ENCODE results near the gene THBD.
A peak's percentile ranks its signal among the peaks of the same experiment; 100 is the strongest.

Gene THBD

GRCh38 chr20:23049201-23050075 is at the start of gene THBD:
Gene THBD (minus strand): TSS chr20:23049672. CDS start chr20:23049504, 168 bp downstream.
- DNase-seq = peak; percentile 76

GRCh38 chr20:23097636-23098580 is 48.4 kb upstream of the THBD start:
- DNase-seq = no peak

GRCh38 chr20:23096986-23097520 is 47.6 kb upstream of the THBD start:
- no peak for DNase-seq

- DNase-seq = no peak
These were observed 46.6 kb upstream of the THBD start for GRCh38 chr20:23096097-23096496.

GRCh38 chr20:23095499-23095898 is 46.0 kb upstream of the THBD start:
- DNase-seq = no peak

GRCh38 chr20:23094927-23095326 is 45.5 kb upstream of the THBD start:
- no peak for DNase-seq

- no peak for DNase-seq
These were observed 44.9 kb upstream of the THBD start for GRCh38 chr20:23094213-23094896.

GRCh38 chr20:23093613-23094012 is 44.1 kb upstream of the THBD start:
- DNase-seq = no peak

- DNase-seq = no peak
These were observed 43.5 kb upstream of the THBD start for GRCh38 chr20:23092861-23093495.

- DNase-seq = no peak
These were observed 42.9 kb upstream of the THBD start for GRCh38 chr20:23092384-23092756.

GRCh38 chr20:23091721-23092383 is 42.4 kb upstream of the THBD start:
- DNase-seq = no peak

- DNase-seq = no peak
These were observed 41.4 kb upstream of the THBD start for GRCh38 chr20:23090878-23091277.

GRCh38 chr20:23090147-23090546 is 40.7 kb upstream of the THBD start:
- no peak for DNase-seq

GRCh38 chr20:23088866-23089265 is 39.4 kb upstream of the THBD start:
- DNase-seq = no peak

GRCh38 chr20:23087587-23088251 is 38.2 kb upstream of the THBD start:
- no peak for DNase-seq

GRCh38 chr20:23086931-23087411 is 37.5 kb upstream of the THBD start:
- DNase-seq = peak; percentile 55

- peak; percentile 64 for DNase-seq
These were observed 36.6 kb upstream of the THBD start, which contains the start of gene CD93 for GRCh38 chr20:23086056-23086566. Gene CD93 (minus strand): TSS chr20:23086324. CDS start chr20:23086192, 132 bp downstream.

GRCh38 chr20:23085436-23086055 is 36.1 kb upstream of the THBD start:
- no peak for DNase-seq

- DNase-seq = no peak
These were observed 35.4 kb upstream of the THBD start for GRCh38 chr20:23084845-23085365.

Measured in left hindlimb (tissue), 1 donor.